PFSK-1 (cell line): ENCODE results near the gene KDM3A.

ENCODE experiments used
- FOXP2 ChIP-seq: optimal IDR thresholded peaks from 2 replicates; pipeline ENCODE3; 2011; ENCODE audit warnings: borderline replicate concordance, control low read depth, inconsistent platforms; ENCODE audit not compliant: insufficient read depth; ENCODE audit errors: extremely low read length, extremely low read depth
- POLR2AphosphoS5 ChIP-seq: IDR thresholded peaks from 2 replicates; pipeline ENCODE4 v1.6.1; 2012; ENCODE audit warnings: low read depth, mild to moderate bottlenecking, control low read depth, low read length, moderate library complexity
- REST ChIP-seq, 2 experiments: IDR thresholded peaks; 2 replicates each; pipeline versions ENCODE4 v1.6.1 to v1.8.0; 2011 to 2012; ENCODE audit warnings: low read depth in 2 of 2, low read length in 2 of 2, control low read depth in 1 of 2, inconsistent platforms in 1 of 2, mild to moderate bottlenecking in 1 of 2, moderate library complexity in 1 of 2; ENCODE audit not compliant: insufficient read depth in 1 of 2
- SIN3A ChIP-seq: IDR thresholded peaks from 2 replicates; pipeline ENCODE4 v1.6.1; 2012; ENCODE audit warnings: mild to moderate bottlenecking, low read length, moderate library complexity, borderline replicate concordance; ENCODE audit not compliant: insufficient read depth
- TAF1 ChIP-seq: IDR thresholded peaks from 2 replicates; pipeline ENCODE4 v1.6.1; 2012; ENCODE audit warnings: low read length, control low read depth, borderline replicate concordance; ENCODE audit not compliant: insufficient read depth

Gene KDM3A

GRCh38 chr2:86488561-86489250 is 47.5 kb downstream of the KDM3A start:
- no peak for TF ChIP-seq REST (IDR thresholded peaks at IDR 0.05; ENCODE audit: insufficient read depth in 1 of 2, low read depth in 2 of 2, low read length in 2 of 2)
- TF ChIP-seq SIN3A, result no peak
- TF ChIP-seq TAF1, result no peak
- no peak for TF ChIP-seq FOXP2
- no peak for TF ChIP-seq POLR2AphosphoS5

- TF ChIP-seq SIN3A (no peak), TAF1 (no peak), REST (IDR thresholded peaks at IDR 0.05; ENCODE audit: insufficient read depth in 1 of 2, low read depth in 2 of 2, low read length in 2 of 2) (no peak), POLR2AphosphoS5 (no peak), FOXP2 (no peak)
Observed at GRCh38 chr2:86489542-86489941, 48.4 kb downstream of the KDM3A start.

GRCh38 chr2:86490245-86490644 is 49.1 kb downstream of the KDM3A start:
- TF ChIP-seq FOXP2 (no peak), TAF1 (no peak), POLR2AphosphoS5 (no peak), SIN3A (no peak), REST (IDR thresholded peaks at IDR 0.05; ENCODE audit: insufficient read depth in 1 of 2, low read depth in 2 of 2, low read length in 2 of 2) (no peak)

- TF ChIP-seq TAF1 (no peak), POLR2AphosphoS5 (no peak), REST (IDR thresholded peaks at IDR 0.05; ENCODE audit: insufficient read depth in 1 of 2, low read depth in 2 of 2, low read length in 2 of 2) (no peak), SIN3A (no peak), FOXP2 (no peak)
Observed at GRCh38 chr2:86491088-86491487, 49.9 kb downstream of the KDM3A start.

GRCh38 chr2:86492048-86492453 is 50.9 kb downstream of the KDM3A start:
- TF ChIP-seq TAF1 (no peak), POLR2AphosphoS5 (no peak), REST (IDR thresholded peaks at IDR 0.05; ENCODE audit: insufficient read depth in 1 of 2, low read depth in 2 of 2, low read length in 2 of 2) (no peak), FOXP2 (no peak), SIN3A (no peak)
